NCI-H1048 (cell line): ENCODE results near the gene COLEC12.

Experiments used
- DNase-seq: peaks from one replicate; lab custom pipeline; 2025; lab: John Stamatoyannopoulos, UW

The COLEC12 gene

DNA sequence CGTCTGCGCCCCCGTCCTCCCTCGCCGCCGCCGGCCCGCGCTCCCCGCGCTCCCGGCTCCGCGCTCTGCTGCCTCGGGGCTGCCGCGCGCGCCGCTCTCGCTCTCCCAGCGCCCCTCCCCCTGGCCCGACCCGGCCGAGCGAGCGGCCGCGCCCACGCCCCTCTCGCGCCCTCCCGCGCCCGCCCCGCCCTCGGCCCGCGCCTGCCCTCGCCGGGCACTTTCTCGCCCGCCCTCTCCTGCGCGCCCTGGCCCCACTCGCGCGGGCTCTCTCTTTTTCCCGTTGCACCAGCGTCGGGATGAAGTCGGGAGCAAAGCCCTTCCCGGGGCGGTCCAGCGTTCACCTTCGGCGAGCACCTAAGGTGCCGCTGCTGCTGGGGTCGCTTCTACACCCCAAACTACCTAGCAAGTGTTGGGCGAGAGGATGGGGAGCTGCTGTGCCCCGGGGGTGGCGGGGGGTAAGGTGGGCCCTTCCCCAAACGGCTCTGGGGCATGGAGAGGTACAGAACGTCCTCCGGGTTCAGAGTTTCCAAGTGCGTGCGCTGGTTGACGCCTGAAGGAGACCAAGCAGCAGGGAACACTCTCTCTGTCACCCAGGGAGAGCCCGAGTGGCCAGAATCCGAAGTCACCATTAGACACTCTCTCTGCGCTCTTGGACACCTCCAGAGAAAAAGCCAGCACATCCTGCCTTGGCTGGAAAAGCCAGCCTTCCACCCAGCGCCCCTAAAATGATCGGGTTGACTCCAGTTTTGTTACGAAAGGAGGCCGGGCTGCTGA is at the start of gene COLEC12:
TSS of gene COLEC12 (minus strand) at position 70 of the 774 bp plus-strand sequence. CDS start 187 bp downstream, outside the sequence.
- no peak for DNase-seq

DNA sequence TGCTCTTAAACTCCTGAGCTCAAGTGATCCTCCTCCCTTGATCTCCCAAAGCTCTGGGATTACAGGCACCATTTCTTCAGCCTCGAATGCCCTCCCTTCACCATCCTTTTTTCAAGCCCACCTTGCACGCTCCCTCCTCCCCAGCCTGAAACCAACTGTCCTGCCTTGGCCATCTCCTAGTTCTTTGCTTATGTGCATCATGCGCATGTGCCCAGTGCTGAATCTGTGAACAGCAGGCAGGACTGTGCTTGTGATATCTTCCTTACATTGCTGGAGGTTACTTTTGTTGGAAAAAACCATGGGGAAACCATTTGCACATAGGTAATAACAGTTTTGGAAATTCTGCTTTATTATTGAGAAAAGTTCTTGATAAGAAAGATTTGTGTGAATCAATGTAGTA is 49.5 kb upstream of the COLEC12 start:
- no peak for DNase-seq

DNA sequence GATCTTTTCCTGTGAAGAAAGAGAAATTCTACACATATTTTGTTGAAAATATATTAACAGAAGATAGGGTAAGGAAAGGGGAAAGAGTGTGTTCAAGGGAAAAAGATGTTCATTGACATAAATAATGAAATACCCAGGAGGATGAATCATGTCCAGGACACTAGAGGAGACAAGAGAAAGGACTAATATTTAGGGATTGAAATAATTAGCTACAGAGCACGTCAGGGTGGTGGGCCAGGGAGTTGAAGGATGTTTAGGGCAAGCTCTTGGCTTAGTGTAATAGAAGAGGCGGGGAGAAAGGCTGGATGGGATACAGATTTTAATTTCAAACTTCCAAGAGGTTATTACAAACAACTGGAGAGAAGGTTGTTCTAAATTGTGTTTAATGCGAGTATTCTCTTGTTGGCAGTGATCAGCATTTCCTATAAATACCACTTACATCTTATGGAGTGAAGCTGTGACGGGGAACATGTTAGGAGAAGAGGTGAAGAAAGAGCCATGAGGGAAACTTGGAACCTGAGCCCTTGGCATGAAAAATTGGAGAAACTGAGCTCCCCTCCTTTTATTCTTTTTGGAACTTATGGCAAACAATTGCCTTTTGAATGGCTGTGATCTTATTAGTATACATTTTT is 43.1 kb upstream of the COLEC12 start:
- DNase-seq = no peak

DNA sequence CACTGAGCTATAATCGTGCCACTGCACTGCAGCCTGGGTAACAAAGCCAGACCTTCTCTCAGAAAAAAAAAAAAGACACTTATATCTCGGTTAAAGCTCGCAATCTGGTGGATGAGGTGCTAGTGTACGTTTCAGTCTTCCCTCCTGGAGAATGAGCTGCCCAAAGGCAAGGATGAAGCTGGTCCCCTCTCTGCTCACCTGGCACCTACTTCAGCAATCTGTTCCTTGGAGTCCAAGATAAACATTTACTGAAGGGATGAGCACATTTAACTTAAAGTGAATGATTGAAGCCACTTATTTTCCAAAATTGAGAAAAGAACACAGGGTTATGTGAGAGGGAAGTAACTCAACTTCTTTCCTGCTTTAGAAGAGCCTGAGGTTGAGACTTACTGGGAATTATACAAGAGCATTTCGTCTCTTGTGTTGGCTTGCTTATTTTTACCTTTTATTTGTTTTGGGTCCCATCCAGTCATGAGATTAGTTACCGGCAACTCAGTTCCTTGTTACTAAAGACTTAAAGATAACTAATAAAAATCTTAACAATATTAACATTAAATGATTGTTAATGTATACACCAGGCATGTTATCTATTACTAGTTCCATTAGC is 33.6 kb upstream of the COLEC12 start:
- DNase-seq = no peak

DNA sequence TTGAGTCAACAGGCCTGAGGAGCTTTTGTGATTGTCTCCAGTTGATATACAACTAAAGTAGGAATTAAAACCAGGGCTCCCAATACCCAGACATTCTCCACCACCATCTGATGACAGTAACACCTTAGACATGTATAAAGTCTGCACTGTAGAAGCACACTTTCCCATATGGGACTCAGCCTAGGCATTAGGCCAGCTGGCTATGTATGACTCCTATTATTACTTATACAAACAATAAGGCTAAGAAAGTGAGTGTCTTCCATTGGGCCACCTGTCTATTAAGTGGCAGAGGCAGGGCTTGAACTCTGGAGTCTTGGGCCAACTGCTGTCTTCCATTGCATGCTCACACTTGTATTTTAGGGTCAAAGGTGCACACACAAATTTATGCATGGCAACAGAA is 32.1 kb upstream of the COLEC12 start:
- DNase-seq = no peak

DNA sequence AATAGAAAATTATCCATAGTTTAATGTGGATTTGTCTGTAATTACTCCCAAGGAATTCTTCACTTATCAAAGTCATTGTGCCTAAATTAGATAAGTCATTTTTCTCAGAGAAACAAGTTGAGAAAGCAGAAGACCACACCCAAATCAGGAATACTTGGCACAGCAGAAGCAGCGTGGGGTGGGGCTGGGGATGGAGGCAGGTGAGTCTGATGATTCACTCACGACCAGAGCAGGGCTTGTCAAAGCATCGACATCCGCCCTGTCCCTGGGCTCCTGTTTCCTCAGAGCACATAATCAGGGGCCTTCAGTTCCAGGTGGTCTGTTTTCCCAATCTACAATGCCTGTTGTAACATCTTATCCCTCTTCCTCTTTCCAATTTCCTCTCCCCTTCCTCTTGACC is 31.5 kb upstream of the COLEC12 start:
- DNase-seq = no peak

DNA sequence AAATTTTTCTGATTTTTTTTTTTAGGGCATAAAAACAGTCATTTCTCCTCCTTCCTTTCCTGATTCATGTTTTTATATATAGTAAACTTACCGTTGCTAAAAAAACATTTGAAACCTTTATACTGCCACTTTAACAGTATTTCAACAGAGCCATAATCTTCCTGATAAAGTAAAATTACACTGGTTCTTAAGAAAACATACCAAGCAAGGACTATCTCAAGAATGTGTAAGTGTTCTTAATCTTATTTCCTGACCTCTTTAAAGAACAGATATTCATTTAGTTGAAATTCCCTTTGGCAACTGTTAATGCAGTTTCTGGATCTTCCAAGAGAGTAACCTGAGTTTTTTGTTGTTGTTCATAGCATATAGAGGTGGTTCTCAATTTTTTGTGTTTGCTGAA is 26.6 kb upstream of the COLEC12 start:
- no peak for DNase-seq

DNA sequence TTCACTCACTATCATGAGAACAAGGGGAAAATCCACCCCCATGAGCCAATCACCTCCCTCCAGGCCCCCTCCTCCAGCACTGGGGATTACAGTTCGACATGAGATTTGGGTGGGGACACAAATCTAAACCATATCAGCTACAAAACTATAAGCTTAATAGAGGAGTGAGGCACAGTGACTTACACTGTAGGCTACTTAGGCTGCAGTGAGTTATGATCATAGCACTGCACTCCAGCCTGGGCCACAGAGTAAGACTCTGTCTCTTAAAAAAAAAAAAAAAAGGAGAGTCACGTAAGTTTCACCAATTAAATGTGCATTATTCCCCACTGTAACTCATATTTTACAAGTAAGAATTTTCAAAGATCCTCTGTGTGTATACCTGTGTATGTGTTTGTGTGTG is 26.2 kb upstream of the COLEC12 start:
- DNase-seq = no peak

DNA sequence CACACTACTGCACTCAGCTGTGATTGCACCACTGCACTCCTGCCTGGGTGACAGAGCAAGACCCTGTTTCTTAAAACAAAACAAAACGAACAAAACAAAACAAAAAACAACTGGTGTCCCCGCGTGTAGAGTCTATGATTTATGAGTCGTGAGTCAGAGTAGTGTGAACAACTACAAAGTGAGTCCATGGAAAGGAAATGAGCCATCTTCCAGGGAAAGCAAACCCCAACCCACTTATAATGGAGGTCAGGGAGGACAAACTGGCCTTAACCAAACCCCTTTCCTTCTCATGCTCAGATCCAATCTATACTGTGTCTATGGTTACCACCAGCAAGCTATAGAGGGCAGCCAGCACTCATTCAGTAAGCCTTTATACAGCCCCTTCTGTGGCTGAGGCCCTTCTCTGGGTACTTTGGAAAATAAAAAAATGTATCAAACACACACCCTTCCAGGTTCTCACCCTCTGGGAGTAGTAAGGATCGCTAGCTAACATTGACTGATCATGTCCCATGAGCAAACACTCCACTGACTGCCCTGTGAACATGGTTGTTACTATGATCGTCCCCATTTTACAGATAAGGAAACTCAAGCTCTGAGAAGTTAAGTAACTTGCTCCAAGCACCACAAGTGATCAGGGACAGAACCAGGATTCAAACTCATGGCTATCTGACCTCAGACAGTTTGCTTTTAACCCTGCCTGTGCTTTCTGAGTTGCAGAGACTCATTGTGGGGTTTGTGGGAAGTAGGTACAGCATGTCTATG is 24.7 kb upstream of the COLEC12 start:
- DNase-seq = no peak

DNA sequence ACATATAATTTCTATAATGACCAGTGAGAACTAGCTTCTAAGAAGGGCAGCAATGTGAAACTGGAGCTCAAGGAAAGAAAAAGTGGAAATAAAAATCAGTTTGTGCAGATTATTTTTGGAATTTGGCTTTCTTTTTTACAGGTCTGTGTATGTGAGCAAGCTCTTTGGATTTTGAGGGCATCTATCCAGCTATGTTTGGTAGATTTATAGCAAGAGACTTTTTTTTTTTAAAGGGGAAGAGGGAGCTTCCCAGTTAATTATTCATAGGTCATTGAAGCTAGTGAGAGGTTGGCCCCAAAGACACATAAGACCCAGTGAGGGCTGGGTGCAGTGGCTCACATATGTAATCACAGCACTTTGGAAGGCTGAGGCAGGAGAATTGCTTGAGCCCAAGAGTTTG is 24.0 kb upstream of the COLEC12 start:
- no peak for DNase-seq

DNA sequence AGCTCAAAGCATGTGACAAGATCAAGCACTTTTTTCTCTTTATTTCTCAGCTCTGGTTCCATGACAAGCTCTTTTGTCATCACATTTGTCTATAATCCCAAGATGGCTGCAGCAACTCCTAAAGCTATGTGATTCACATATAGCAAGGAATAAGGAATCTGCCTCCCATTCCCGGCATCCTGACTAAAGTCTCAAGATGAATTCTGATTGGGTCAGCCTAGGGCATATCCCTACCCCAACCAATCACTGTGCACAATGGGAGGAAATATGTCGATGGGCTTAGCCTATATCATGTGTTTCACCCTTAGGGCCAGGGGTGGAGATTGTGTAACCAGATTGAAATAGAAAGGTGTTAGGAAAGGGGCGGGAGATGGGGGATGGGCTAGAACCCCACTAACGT is 23.1 kb upstream of the COLEC12 start:
- DNase-seq = no peak

DNA sequence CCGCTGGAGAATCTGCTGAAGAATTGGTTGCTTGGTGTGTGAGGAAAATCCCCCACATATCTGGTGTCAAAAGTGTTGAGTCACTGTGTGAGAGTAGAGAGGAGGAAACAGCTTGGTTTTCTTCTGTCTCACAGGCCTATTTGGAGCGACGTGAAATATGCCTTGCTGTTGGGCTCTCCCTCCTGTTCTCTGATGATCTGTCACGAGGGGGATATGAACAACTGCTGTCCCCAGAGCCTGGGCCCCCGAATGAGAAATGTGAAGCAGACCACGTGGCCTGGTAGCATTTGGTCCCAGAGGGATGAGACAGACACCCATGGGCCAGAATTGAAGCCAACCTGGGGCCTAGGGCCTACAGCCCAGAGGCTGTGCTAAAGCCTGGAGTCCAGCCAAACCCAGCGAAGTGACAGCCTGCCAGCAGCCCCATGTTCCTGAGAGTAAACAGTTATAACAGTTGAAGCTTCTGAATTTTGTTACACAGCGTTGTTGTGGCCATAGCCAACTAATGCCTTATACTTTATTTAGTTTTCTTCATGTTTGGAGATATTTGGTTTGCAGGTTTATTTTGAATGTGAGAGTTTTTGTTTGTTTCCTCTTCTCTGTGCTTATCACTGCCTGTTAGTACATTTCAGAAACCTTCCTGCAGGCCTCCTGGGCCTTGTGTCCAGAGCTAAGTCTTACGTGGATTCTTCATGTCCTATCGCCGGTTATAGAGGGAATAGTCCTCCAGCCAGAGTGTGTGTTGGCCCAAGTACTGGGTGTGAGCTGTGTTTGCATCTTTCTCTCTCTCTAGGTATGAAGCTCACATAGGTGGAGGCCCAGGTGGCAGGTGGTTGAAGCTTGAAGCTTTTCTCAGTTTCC is 18.7 kb upstream of the COLEC12 start:
- no peak for DNase-seq

DNA sequence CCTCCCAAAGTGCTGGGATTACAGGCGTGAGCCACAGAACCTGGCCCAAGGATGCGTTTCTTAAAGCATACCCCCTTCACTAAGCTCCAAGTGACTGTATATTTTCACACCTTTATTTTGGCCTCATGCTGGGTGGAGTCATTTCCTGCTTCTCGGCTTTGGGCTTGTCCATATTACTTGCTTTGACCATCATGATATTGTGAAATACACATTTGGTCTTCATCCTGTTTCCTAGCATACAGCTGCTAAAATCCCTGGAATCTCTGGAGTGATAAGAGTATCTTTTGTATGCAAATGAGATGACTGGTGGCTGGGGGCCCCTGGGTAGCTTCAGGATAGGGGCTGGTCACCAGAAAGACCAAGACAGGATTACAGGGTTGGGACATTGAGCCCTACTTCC is 17.6 kb upstream of the COLEC12 start:
- DNase-seq = no peak

DNA sequence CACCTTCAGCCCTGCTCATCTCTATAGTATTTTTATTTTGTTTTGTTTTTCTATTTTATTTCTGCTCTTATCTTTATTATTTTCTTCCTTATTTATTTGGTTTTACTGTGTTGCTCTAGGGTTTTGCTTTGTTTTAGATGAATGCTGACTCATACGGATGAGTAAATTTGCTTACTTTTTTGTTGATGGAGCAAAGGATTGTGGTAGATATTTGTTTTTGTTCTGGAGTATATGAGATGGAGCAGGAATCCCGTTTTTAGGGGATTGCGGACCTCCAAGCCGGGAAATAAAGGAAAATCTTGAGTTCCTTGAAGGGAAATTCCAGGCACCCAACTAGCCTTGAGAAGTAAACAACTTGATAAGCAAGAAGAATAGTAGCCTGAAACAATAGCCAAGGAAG is 15.3 kb upstream of the COLEC12 start:
- DNase-seq = no peak

DNA sequence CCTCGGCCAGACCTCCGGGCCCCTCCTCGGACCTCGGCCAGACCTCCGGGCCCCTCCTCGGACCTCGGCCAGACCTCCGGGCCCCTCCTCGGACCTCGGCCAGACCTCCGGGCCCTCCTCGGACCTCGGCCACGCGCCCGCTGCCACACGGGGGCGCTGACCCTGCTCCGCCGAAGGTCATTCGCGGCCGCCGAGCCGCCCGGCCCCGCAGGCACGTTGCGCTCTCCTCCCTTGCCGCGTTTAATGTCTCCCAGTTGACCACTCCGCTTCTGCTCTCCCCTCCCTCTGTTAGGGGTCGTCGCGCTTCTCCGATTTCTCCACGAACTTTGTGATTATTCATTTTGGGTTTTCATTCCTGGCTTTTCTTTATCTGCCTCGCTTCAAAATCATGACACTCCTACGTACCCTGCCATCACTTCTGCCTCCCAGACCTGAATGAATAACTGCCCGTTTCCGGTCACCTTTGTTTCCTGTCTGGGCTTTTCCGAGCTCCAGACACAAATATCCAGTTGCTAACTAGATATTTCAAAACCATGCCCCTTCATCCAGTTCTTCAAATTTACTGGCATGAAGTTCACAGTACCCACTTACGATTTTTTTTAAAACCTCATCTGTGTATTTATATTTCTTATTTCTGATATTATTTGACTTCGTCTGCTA is 14.8 kb upstream of the COLEC12 start:
- DNase-seq = no peak

DNA sequence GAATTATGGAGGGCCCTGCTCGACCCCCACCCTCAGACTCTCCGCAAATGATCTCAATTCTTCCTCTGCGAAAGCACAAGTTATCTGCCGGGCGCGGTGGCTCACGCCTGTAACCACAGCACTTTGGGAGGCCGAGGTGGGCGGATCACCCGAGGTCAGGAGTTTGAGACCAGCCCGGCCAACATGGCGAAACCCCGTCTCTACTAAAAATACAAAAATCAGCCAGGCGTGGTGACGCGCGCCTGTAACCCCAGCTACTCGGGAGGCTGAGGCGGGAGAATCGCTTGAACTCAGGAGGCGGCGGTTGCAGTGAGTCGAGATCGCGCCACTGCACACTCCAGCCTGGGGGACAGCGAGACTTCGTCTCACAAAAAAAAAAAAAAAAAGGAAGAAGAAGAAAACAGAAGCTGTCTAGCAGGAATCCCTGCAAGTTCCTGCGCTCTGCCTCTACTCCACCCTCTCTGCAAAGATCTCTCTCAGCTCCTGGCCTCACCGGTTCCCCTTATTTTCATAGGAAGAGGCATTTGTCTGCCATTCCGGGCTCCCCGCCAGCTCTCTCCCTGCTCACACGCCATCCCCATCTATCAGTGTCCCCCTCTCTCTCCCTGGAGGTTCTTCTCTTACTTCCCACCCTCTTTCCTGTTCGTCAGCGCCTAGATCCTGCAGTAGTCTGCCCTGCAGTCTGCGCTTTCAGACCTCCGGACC is 13.5 kb upstream of the COLEC12 start:
- no peak for DNase-seq

DNA sequence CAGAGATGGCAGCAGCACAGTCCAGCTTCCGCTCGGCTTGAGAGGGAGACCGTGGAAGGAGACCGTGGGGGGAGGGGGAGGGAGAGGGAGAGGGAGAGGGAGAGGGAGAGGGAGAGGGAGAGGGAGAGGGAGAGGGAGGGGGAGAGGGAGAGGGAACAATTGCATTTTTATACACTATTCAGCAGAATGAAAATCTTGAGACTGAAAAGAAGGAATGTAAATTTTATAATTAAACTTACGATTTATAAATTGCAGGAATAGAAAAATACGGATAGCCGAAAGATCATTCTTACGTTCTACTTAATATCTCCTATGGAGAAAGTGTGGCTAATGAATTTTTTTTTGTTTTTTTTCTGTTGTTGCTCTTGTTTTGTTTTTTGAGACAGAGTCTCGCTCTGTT is 12.5 kb upstream of the COLEC12 start:
- DNase-seq = no peak

DNA sequence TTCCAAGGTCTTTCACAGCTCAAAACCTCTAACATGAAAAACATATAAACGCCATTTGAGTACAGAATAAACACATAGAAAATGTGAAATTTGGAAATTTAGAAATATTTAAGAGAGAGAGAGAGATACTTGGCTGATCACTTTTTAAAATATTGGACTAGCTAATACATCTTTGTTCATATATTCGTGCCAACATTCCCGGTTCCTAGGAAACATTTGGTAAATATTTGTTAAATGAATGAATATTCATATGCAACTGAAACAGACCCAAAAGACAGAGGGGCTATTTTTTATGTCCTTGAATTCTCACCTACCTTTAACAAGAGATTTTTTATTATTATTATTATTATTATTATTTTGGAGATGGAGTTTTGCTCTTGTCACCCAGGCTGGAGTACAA is 8.3 kb upstream of the COLEC12 start:
- DNase-seq = no peak

DNA sequence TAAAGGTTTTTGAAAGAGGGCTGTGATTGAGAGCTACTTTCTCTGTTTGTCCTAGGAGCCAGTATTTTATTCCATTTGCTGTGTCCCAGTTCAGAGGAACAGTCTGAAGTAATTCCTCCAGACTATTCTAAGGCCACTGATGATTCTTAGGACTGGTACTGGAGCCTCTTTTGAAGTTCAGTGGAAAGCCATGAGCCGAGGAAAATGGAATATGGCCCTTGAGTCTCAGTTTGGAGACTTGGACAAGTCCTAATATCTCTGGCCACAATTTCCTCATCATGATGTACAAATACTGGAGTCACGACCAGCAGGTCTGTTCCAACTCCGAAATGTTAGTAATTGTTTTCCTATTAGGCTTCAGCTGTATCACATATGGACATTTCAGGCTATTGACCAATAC is 7.1 kb upstream of the COLEC12 start:
- no peak for DNase-seq

DNA sequence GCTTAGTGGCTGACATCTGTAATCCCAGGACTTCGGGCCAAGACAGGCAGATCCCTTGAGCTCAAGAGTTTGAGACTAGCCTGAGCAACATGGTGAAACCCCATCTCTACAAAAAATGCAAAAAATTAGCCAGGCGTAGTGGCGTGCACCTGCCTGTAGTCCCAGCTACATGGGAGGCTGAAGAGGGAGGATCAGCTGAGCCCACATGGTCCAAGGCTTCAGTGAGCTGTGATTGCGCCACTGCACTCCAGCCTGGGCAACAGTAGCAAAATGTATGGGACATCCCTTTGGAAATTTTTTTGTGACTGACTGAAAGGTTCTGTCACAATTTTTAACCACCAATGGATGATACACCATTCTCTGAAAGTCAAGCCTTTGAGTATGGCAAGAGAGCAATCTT is 6.3 kb upstream of the COLEC12 start:
- DNase-seq = no peak

DNA sequence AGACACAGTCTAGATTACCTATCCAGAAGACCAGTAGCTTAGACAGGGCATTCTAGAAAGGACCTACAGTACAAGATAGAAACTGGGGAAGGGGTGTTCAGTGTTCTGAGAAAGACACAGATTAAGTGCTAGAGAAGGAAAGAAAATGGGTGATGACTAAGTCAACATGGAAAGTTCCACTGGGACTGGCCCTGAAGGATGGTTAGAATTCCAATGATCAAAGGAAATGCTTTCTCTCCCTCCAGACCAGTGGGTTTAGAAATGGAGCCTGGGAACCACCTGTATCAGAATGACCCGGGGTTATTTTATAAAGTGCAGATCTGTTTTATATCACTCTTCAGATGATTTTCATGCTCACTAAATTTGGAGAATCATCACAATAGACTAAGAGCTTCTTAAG is 5.8 kb upstream of the COLEC12 start:
- DNase-seq = no peak
